GM18517 (cell line): ENCODE measurements around the gene CTNNBIP1.
"Not testable (repeated sequence)": the region's sequence is repeated elsewhere in the genome, so short reads cannot be mapped to it uniquely, and the experiment has no call there.

Source experiments
- ATAC-seq: cut with Tn5 transposase; IDR thresholded peaks from one replicate; pipeline ENCODE4 v1.9.1; 2021; ENCODE audit warnings: mild to moderate bottlenecking, moderate library complexity; ENCODE audit not compliant: unreplicated experiment

CTNNBIP1 gene

DNA sequence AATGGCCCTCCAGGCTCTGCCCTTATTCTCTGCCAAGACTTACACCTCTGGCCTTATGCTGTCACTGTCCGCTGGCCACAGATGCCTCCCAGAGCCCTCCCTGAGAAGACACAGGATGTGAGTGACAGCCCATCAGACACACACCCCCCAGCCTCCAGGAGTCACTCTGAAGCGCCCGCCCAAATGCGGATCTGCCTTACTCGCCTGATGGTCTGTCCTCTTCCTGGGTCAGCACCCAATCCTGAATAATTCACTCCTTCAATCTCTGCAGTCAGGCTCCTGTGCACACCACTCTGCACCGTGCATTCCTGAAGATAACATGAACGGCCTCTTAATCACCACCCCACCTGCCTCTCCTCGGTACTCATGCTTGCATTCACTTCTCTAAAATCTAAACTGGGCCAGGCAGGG, 101.0 kb downstream of the CTNNBIP1 start:
- ATAC-seq, result no peak

DNA sequence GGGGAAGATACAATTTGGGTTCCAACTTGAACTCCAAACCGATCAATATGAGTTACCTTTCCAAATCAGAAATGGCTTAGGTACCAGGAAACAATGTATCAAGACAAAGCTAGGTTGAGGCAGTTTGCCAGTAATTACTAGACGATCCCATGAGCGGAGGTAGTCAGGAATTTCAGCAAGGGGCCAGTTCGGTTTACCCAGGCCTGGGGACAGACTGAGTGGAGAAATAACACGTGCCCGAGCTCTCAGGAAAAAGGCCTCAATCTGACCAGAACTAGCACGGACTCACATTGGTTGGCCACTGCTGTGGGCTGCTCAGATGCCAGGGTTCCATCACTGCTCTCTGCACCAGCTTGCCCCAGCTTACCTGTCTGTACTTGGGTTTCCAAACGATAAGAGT, 101.6 kb downstream of the CTNNBIP1 start:
- no peak for ATAC-seq

DNA sequence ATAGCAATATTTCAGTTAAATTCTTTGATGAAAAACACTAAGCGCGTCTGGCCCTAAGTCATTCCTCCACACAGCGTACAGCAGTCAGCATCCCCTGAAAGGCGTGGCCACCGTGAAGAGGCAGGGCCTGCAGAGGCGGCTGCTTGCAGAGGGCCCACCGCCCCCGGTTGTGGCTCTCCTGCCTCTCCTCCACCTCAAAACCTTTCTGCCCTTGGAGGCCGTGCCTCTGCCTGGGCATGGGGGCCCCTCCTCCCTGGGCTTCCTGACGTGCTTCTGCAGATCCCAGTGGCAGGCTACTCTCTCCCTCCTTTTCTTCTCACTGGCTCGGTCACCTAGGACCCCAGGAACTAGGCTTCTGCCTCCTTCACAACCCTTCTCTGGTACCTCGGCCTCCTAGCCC, 102.5 kb downstream of the CTNNBIP1 start:
- no peak for ATAC-seq

DNA sequence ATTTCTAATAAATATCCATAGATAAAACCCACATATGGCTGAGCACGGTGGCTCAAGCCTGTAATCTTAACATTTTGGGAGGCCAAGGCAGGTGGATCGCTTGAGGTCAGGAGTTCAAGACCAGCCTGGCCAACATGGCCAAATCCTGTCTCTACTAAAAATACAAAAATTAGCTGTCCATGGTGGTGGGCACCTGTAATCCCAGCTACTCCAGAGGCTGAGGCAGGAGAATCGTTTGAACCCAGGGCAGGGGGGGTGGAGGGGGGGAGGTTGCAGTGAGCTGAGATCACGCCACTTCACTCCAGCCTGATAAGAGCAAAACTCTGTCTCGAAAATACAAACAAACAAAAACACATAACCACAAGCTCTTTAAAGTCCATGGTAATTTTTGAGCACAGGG, 104.1 kb downstream of the CTNNBIP1 start:
- ATAC-seq, result not testable (repeated sequence)

DNA sequence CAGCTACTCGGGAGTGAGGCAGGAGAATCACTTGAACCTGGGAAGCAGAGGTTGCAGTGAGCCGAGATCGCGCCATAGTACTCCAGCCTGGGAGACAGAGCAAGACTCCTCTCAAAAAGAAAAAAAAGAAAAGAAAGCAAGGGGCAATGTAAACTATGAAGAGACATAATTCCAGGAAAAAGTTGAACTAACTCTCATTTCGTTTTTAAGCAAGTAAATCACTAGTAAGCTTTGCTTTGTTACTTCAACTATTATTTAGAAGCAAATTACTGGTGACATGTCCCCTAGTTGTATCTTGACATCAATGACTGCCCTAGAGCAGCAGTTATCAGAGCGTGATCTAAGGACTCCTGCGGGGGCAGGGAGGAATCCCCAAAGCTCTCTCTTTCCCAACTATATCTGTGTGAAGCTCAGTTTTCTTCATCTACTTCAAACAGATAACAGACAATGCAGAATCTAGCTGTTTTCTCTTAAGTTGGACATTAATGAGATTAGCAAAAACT, 105.0 kb downstream of the CTNNBIP1 start:
- ATAC-seq, result no peak

DNA sequence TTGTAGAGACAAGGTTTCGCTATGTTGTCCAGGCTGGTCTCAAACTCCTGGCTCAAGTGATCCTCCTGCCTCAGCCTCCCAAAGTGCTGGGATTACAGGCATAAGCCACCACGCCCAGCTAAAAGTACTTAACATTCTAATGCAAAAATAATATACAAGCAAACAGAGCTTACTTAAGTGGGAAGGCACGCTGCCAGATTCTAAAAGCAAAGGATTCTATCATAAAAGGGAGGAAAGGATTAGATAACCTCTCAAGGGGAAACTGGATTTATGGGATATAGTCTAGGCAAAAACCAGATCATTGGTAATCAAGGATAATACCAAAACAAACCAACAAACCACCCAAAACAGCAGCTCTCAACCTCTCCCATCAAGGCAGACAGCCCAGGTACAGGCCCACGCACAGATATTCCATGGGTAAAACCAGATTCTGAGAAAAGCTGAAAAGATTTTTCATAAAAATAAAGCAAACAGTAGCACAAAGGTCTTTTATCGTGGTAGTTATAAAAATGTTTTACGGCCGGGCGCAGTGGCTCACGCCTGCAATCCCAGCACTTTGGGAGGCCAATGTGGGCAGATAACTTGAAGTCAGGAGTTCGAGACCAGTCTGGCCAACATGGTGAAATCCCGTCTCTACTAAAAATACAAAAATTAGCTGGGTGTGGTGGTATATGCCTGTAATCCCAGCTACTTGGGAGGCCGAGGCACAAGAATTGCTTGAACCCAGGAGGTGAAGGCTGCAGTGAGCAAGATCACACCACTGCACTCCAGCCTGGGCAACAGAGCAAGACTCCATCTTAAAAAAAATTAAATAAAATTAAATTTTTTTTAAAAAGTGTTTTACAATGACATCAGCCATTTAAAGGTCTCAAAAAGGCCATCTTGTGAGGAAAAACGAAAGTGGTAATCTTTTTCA, 106.8 kb downstream of the CTNNBIP1 start:
- ATAC-seq, result not testable (repeated sequence)

DNA sequence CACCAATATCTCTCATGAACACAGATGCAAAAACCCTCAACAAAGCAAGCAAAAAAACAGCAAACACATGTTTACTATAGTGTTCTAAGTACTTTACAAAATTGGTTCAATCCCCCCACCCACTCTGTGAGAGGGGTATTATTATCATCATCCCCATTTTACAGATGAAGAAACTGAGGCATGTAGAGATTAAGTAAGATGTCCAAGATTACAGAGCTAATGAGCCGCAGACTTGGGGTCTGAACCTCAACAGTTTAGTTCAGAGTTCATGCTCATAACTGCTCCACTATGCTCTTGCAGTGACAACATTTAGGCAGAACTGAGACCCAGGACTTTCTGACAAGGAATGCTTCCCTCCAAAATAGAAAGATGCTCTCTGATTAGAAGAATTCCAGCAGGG, 108.2 kb downstream of the CTNNBIP1 start:
- no peak for ATAC-seq
